Left ventricle myocardium inferior (tissue), 1 donor: ENCODE measurements around the gene THSD7B. TPM values are rescaled to one million over a fixed set of nuclear protein-coding genes. Genes with fewer than 3 reads are reported as not detected.

Experiments used
- DNase-seq: peaks from one replicate; pipeline ENCODE4 v3.0.0-alpha.2; 2020
- H3K27ac ChIP-seq: fragments of 200-600 bp; replicated peaks from 2 replicates; pipeline ENCODE4 v1.8.0; 2021
- H3K27me3 ChIP-seq: fragments of 200-600 bp; 2 replicates; pipeline ENCODE4 v1.8.0; 2021; ENCODE audit warnings: low read depth
- H3K36me3 ChIP-seq: fragments of 200-600 bp; 2 replicates; pipeline ENCODE4 v1.8.0; 2021
- H3K4me1 ChIP-seq: fragments of 200-600 bp; 2 replicates; pipeline ENCODE4 v1.8.0; 2021
- H3K4me3 ChIP-seq: fragments of 200-600 bp; 2 replicates; pipeline ENCODE4 v1.8.0; 2021; ENCODE audit warnings: mild to moderate bottlenecking, moderate library complexity
- H3K9me3 ChIP-seq: fragments of 200-600 bp; replicated peaks from 2 replicates; pipeline ENCODE4 v1.8.0; 2021
- CTCF ChIP-seq: fragments of 200-600 bp; IDR thresholded peaks from 2 replicates; pipeline ENCODE4 v1.8.0; 2021; ENCODE audit warnings: antibody characterized with exemption, mild to moderate bottlenecking, borderline replicate concordance
- intact Hi-C: fragments of 100-400 bp; cut with micrococcal nuclease; formaldehyde crosslinking; loops from one replicate; pipeline ENCODE4 v1.11.0; 2022
- total RNA-seq: library from RNA; stranded (reverse); fragmentation: NEBNext Ultra II Directional; extraction: Animal tissue kit (Norgen Biotek cat#: 25700); gene quantifications from one replicate; pipeline ENCODE4 v1.2.1, GENCODE V29; 2021
- donor health status: DM: no; HTN: yes; CAD: no; lungs with severe emphysema.

The THSD7B gene
- total RNA-seq, 1 donor from 2014 or later = 0.22 TPM

GRCh38 chr2:137175246-137175645 lies 409.9 kb downstream of the THSD7B start:
- no peak for DNase-seq
- no peak for TF ChIP-seq CTCF
- Histone ChIP-seq H3K9me3 (no peaks in the 10 kb centered on the region), H3K27ac (no peak overlapping the region), H3K36me3 (no peaks in the 10 kb centered on the region), H3K27me3 (no peaks in the 10 kb centered on the region), H3K4me3 (no peak overlapping the region), H3K4me1 (no peaks in the 10 kb centered on the region)
- intact Hi-C loops = no loop called here

DNA sequence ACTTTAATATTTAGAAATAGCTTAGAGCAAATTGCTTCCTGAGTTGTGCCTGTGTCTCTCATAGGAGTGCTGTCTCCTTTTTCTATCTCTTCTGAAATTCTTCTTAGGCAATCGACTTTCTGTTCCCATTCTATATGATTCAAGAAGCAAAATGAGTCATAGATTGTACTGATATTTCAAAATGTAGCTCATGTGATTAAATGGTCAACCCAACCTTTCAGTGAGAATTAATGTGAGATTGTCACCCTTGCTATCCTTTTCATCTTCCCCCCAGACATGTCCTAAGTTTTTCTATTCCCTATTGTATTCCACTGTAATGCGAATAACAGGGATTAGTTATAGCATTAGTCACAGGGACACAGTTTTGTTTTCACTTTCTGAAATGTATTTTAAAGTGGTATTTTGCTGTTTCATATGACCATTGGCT lies 413.6 kb downstream of the THSD7B start:
- intact Hi-C loops = no loop called here
- H3K4me3 ChIP-seq = no peak overlapping the region
- no peaks in the 10 kb centered on the region for H3K36me3 ChIP-seq
- H3K27me3 ChIP-seq = no peaks in the 10 kb centered on the region
- no peak overlapping the region for H3K27ac ChIP-seq
- DNase-seq = no peak
- H3K4me1 ChIP-seq = no peaks in the 10 kb centered on the region
- TF ChIP-seq CTCF = no peak
- H3K9me3 ChIP-seq = no peaks in the 10 kb centered on the region

DNA sequence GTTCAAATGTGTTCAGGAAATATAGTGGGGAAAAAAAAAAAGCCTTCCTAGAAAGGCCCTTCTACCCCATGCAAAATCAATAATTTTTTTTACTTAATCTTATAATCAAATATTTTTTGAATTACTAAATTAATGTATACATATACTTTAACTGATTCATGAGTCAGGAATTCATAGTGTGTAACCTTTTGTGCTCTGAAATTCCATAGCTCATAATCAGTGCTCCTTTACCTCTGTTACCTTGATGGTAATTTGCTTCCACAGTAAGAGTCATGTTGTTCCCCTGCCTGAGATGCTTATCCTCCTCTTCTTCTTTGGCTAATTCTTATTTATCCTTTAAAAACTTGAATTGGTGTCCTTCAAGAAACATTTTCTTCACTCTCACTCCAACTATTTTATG lies 414.2 kb downstream of the THSD7B start:
- Histone ChIP-seq H3K9me3 (no peaks in the 10 kb centered on the region), H3K27ac (no peak overlapping the region), H3K4me3 (no peak overlapping the region), H3K36me3 (no peaks in the 10 kb centered on the region), H3K27me3 (no peaks in the 10 kb centered on the region), H3K4me1 (no peaks in the 10 kb centered on the region)
- no peak for DNase-seq
- TF ChIP-seq CTCF = no peak
- intact Hi-C loops = no loop called here

DNA sequence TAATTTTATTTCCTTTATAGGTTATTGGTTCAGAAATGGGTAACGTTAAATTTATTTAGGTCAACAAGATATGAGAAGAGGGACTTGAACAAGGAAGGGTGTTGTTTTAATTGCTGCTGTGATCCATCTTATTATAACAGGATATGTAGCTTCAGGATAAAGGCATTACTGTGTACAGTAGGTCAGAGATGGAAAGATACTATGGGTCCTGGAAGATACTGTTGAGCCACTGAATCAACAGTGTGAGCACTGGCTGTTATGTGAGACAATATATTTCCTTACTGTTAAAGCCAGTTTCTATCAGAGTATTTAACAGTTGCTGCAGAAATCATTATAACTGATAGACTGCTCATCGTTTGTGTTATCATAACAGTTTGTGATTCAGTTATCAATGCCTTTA lies 414.7 kb downstream of the THSD7B start:
- Histone ChIP-seq H3K27me3 (no peaks in the 10 kb centered on the region), H3K36me3 (no peaks in the 10 kb centered on the region), H3K4me3 (no peak overlapping the region), H3K4me1 (no peaks in the 10 kb centered on the region), H3K9me3 (peaks cover under 1% of the 10 kb centered on the region), H3K27ac (no peak overlapping the region)
- no peak for TF ChIP-seq CTCF
- intact Hi-C loops = no loop called here
- DNase-seq = no peak

- peaks cover 9% of the 10 kb centered on the region for H3K9me3 ChIP-seq
- TF ChIP-seq CTCF = no peak
- no peaks in the 10 kb centered on the region for H3K4me1 ChIP-seq
- no peaks in the 10 kb centered on the region for H3K36me3 ChIP-seq
- H3K27me3 ChIP-seq = no peaks in the 10 kb centered on the region
- intact Hi-C loops = no loop called here
- no peak for DNase-seq
- no peak overlapping the region for H3K27ac ChIP-seq
- no peak overlapping the region for H3K4me3 ChIP-seq
These were observed 416.0 kb downstream of the THSD7B start for GRCh38 chr2:137181370-137181769.

GRCh38 chr2:137182071-137182470 lies 416.7 kb downstream of the THSD7B start:
- H3K4me3 ChIP-seq = no peak overlapping the region
- intact Hi-C loops = no loop called here
- H3K4me1 ChIP-seq = no peaks in the 10 kb centered on the region
- DNase-seq = no peak
- H3K9me3 ChIP-seq = peaks cover 9% of the 10 kb centered on the region
- no peaks in the 10 kb centered on the region for H3K27me3 ChIP-seq
- H3K27ac ChIP-seq = no peak overlapping the region
- no peaks in the 10 kb centered on the region for H3K36me3 ChIP-seq
- TF ChIP-seq CTCF = no peak
